ENCODE measurements around the gene CAV2. TPM values are rescaled to one million over a fixed set of nuclear protein-coding genes. Genes with fewer than 3 reads are reported as not detected.

CAV2 gene
- polyA plus RNA-seq, 1 of the 3 experiments (the other 2 are of a cell fraction): 182 TPM

GRCh38 chr7:116449950-116450349 is 49.6 kb upstream of the CAV2 start (continued):
- no peak for TF ChIP-seq IRF3 (IDR thresholded peaks at IDR 0.05; ENCODE audit: low read depth, low read length)
- TF ChIP-seq GATA2 (CRISPR knock-in tag; IDR thresholded peaks at IDR 0.05): no peak
- no peak for TF ChIP-seq EZH2phosphoT487 (IDR thresholded peaks at IDR 0.05; ENCODE audit: borderline replicate concordance, low read depth)
- no peak for TF ChIP-seq CTCF (IDR thresholded peaks at IDR 0.05)
- 0 out of 2 replicates have a peak, but pooled peaks have one; percentile 15 for TF ChIP-seq TAF1 (IDR thresholded peaks at IDR 0.05; ENCODE audit: borderline replicate concordance, low read depth, low read length)
- no peak for TF ChIP-seq USF2 (IDR thresholded peaks at IDR 0.05; ENCODE audit: borderline replicate concordance, low read depth, low read length)
- TF ChIP-seq FOXJ3 (CRISPR knock-in tag; IDR thresholded peaks at IDR 0.05): no peak
- TF ChIP-seq MEF2A (IDR thresholded peaks at IDR 0.05; ENCODE audit: borderline replicate concordance, low read depth): peak; percentile 80; the same call in 1 of the 2 replicates
- no peak; the same call in 1 of the 2 replicates for TF ChIP-seq RAD21 (IDR thresholded peaks at IDR 0.05; ENCODE audit: low read length)
- TF ChIP-seq NRF1 (IDR thresholded peaks at IDR 0.05; ENCODE audit: low read depth, low read length): no peak
- no peak for TF ChIP-seq MXI1 (IDR thresholded peaks at IDR 0.05; ENCODE audit: low read depth, low read length)
- TF ChIP-seq USF1 (IDR thresholded peaks at IDR 0.05; ENCODE audit: borderline replicate concordance, low read depth): no peak
- no peak for TF ChIP-seq CHD2 (IDR thresholded peaks at IDR 0.05; ENCODE audit: low read length, partially characterized antibody)
- peak; percentile 58 to 89; a peak in 3 of 4 replicates for TF ChIP-seq EP300 (IDR thresholded peaks at IDR 0.05; ENCODE audit: borderline replicate concordance in 1 of 2, low read depth in 1 of 2, low read length in 1 of 2)
- peak; percentile 62 for TF ChIP-seq JUND (IDR thresholded peaks at IDR 0.05)
- TF ChIP-seq ELF1 (IDR thresholded peaks at IDR 0.05): no peak
- peak; percentile 78; the same call in 1 of the 2 replicates for TF ChIP-seq POLR2AphosphoS5 (IDR thresholded peaks at IDR 0.05; ENCODE audit: low read depth, low read length)
- TF ChIP-seq GABPA (IDR thresholded peaks at IDR 0.05; ENCODE audit: low read depth): no peak
- TF ChIP-seq SMC3 (IDR thresholded peaks at IDR 0.05; ENCODE audit: low read depth, low read length): no peak
- 0 out of 2 replicates have a peak, but pooled peaks have one; percentile 17 for TF ChIP-seq RXRA (IDR thresholded peaks at IDR 0.05; ENCODE audit: borderline replicate concordance, low read depth)
- no peak for TF ChIP-seq RFX5 (IDR thresholded peaks at IDR 0.05; ENCODE audit: low read length)
- peak; percentile 92 for TF ChIP-seq TCF12 (IDR thresholded peaks at IDR 0.05)

Data from SK-N-SH (cell line).